Measurements from ENCODE around the gene PRMT5. TPM values are rescaled to one million over a fixed set of nuclear protein-coding genes. Genes with fewer than 3 reads are reported as not detected.

PRMT5 gene
- total and polyA plus RNA-seq, 10 donors, result 18.6 to 44.7 (median 35.9) TPM

DNA sequence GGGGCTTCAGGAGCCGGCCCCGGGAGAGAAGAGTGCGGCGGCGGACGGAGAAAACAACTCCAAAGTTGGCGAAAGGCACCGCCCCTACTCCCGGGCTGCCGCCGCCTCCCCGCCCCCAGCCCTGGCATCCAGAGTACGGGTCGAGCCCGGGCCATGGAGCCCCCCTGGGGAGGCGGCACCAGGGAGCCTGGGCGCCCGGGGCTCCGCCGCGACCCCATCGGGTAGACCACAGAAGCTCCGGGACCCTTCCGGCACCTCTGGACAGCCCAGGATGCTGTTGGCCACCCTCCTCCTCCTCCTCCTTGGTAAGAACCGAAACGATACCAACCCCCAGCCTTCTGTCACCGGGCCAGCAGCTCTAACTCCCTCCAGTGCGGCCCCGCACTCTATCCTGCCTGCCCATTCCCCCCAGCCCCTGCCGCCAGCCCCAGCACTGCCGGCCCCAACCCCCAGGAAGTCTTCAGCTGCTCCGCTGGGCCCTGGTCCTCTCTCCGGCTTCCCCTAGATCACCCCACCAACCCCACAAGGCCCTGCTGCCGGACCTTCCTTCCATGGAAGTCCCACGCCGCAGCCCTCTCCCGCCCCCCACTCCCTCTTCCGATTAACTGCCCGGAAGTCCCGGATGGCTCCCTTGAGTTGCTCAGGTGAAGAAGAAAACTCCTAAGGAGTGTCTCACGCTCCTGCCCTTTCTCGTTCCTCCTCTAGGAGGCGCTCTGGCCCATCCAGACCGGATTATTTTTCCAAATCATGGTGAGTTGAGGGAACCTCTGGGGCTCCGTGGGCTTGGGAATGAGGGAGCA lies 56.9 kb downstream of the PRMT5 start:
- H3K36me3 ChIP-seq, result peaks cover 9 to 44% (median 41%) of the 10 kb centered on the region in 6 donors
- H3K9me3 ChIP-seq, result no peaks in the 10 kb centered on the region
- TF ChIP-seq POLR2AphosphoS5 (IDR thresholded peaks at IDR 0.05) (peak in 1 of 3 donors; percentile 68), POLR2A (IDR thresholded peaks at IDR 0.05) (no peak)
- TF ChIP-seq, protein P1, sequence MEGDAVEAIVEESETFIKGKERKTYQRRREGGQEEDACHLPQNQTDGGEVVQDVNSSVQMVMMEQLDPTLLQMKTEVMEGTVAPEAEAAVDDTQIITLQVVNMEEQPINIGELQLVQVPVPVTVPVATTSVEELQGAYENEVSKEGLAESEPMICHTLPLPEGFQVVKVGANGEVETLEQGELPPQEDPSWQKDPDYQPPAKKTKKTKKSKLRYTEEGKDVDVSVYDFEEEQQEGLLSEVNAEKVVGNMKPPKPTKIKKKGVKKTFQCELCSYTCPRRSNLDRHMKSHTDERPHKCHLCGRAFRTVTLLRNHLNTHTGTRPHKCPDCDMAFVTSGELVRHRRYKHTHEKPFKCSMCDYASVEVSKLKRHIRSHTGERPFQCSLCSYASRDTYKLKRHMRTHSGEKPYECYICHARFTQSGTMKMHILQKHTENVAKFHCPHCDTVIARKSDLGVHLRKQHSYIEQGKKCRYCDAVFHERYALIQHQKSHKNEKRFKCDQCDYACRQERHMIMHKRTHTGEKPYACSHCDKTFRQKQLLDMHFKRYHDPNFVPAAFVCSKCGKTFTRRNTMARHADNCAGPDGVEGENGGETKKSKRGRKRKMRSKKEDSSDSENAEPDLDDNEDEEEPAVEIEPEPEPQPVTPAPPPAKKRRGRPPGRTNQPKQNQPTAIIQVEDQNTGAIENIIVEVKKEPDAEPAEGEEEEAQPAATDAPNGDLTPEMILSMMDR (IDR thresholded peaks at IDR 0.05 in 8 of 11, conservative IDR thresholded peaks at IDR 0.05 in 3 of 11), result peak; percentile 79 to 97 (median 92)
- H3K4me1 ChIP-seq, result peaks cover 24 to 72% (median 44%) of the 10 kb centered on the region in 6 donors
- no peaks in the 10 kb centered on the region for H3K27me3 ChIP-seq (replicated peaks in 1 of 7)
- peak overlapping the region; percentile 70 to 97 (median 90) for H3K4me3 ChIP-seq
- intact Hi-C loops (cut with DNase I; ENCODE audit: low total_unique reads), result no loop called here
- DNase-seq, result peak; percentile 90
- WGBS, 5 donors, result 0 to 1% (median 0%) methylated on average over 32 to 45 of the region's 45 CpGs
- peak overlapping the region; percentile 94 to 100 (median 100) for H3K27ac ChIP-seq

DNA sequence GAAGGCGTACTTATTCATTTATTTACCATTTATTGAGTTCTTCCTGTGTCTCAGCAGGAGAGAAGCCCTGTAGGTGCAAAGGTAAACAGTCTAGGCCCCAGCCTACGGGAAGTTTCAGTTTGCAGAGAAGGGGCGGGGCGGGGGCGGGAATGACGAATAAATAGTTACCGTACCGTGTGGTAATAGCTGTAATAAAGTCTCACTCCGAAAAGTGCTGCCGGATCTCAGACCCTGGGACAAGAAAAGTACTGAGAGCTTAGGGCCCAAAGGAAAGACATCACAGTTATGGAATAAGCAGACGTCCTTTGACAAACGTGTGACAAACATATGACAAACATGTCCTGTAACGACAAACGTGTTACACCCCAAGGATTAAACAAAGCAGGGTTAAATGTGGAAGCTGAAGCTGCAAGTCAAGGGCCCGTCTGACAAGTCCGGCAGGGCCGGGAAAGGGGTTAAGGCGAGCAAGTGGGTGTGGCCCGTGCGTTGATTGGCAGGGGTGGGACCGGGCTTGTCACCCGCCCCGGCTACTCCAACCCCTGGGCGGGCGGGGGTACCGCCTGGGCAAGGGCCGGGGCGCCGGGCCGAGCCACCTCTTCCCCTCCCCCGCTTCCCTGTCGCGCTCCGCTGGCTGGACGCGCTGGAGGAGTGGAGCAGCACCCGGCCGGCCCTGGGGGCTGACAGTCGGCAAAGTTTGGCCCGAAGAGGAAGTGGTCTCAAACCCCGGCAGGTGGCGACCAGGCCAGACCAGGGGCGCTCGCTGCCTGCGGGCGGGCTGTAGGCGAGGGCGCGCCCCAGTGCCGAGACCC lies 57.7 kb downstream of the PRMT5 start, which contains the start of gene LRP10:
TSS of gene LRP10 (plus strand) at position 517 of the 809 bp plus-strand sequence. CDS start 564 bp downstream, outside the sequence.
- Histone ChIP-seq H3K27me3 (replicated peaks in 1 of 7) (no peaks in the 10 kb centered on the region), H3K36me3 (peaks cover 6 to 36% (median 33%) of the 10 kb centered on the region in 6 donors), H3K4me3 (peak within 1 kb of the TSS; percentile 70 to 97 (median 90)), H3K27ac (peak within 1 kb of the TSS; percentile 94 to 100 (median 100)), H3K4me1 (peaks cover 24 to 66% (median 43%) of the 10 kb centered on the region in 6 donors), H3K9me3 (no peaks in the 10 kb centered on the region)
- TF ChIP-seq, protein P1 (IDR thresholded peaks at IDR 0.05 in 8 of 11, conservative IDR thresholded peaks at IDR 0.05 in 3 of 11), result no peak
- TF ChIP-seq POLR2AphosphoS5 (IDR thresholded peaks at IDR 0.05) (peak; percentile 88 to 95 (median 91)), POLR2A (IDR thresholded peaks at IDR 0.05) (peak; percentile 8 to 58 (median 44))
- intact Hi-C loops (cut with DNase I; ENCODE audit: low total_unique reads), result no loop called here
- WGBS, 5 donors, result 0 to 1% (median 0%) methylated on average over 40 to 50 of the region's 50 CpGs
- peak; percentile 99 for DNase-seq

DNA sequence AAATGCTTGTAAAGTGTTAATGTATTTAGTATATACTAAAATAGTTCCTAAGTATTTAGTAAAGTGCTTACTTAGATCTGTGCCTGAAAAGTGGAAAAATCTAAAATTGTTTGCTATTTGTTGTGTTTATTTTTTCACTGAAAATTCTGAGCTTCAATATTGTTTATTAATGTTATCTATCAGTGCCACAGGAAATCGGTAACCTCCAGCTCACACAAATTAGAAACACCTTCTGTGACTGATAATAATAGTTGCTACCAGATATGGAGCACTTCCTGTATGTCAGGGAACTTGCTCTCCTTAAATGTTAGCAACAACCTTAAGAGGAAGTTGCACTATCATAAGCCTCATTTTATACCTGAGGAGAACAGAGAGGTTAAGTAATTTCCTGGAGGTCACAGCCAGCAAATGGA lies 58.4 kb downstream of the PRMT5 start:
- DNase-seq, result no peak
- Histone ChIP-seq H3K36me3 (peaks cover 6 to 30% (median 27%) of the 10 kb centered on the region in 6 donors), H3K27me3 (replicated peaks in 1 of 7) (no peaks in the 10 kb centered on the region), H3K4me3 (peak overlapping the region; percentile 70 to 97 (median 90)), H3K27ac (peak overlapping the region; percentile 94 to 100 (median 100)), H3K4me1 (peaks cover 24 to 60% (median 41%) of the 10 kb centered on the region in 6 donors), H3K9me3 (no peaks in the 10 kb centered on the region)
- no peak for TF ChIP-seq POLR2A (IDR thresholded peaks at IDR 0.05)
- TF ChIP-seq POLR2AphosphoS5 (IDR thresholded peaks at IDR 0.05), result no peak
- TF ChIP-seq, protein P1 (IDR thresholded peaks at IDR 0.05 in 8 of 11, conservative IDR thresholded peaks at IDR 0.05 in 3 of 11), result no peak
- intact Hi-C loops (cut with DNase I; ENCODE audit: low total_unique reads), result no loop called here
- 3 to 9% (median 5%) methylated on average over 1 of the region's 1 CpG for WGBS, 5 donors

Other genes starting within 250 kb of the PRMT5 start
- gene OXA1L, start 162.7 kb downstream of the PRMT5 start, total RNA-seq, result 100 to 1,000 TPM in 6 of 7 donors, 10 to 100 TPM in 1; 88.6 to 133 (median 110) TPM
- 100 to 1,000 TPM in 1 of 3 donors, 10 to 100 TPM in 2; 73.5 to 110 (median 96.2) TPM for gene OXA1L, start 162.7 kb downstream of the PRMT5 start, polyA plus RNA-seq
- 100 to 1,000 TPM in 4 of 7 donors, 10 to 100 TPM in 3; 56.4 to 165 (median 112) TPM for gene SLC7A7, start 113.9 kb downstream of the PRMT5 start, total RNA-seq
- 10 to 100 TPM; 34.2 to 46.5 (median 35.3) TPM for gene SLC7A7, start 113.9 kb downstream of the PRMT5 start, polyA plus RNA-seq
- gene MRPL52, start 99.5 kb downstream of the PRMT5 start, total RNA-seq, result 100 to 1,000 TPM in 1 of 7 donors, 10 to 100 TPM in 6; 55.2 to 111 (median 62.8) TPM
- gene MRPL52, start 99.5 kb downstream of the PRMT5 start, polyA plus RNA-seq, result 100 to 1,000 TPM in 2 of 3 donors, 10 to 100 TPM in 1; 88.8 to 138 (median 137) TPM
- gene MMP14, start 92.8 kb downstream of the PRMT5 start, total RNA-seq, result 100 to 1,000 TPM in 1 of 7 donors, 10 to 100 TPM in 6; 42.6 to 126 (median 65.2) TPM
- 10 to 100 TPM in 2 of 3 donors, 1 to 10 TPM in 1; 6.6 to 30.8 (median 15.6) TPM for gene MMP14, start 92.8 kb downstream of the PRMT5 start, polyA plus RNA-seq
- gene LRP10, start 57.6 kb downstream of the PRMT5 start, total RNA-seq, result 100 to 1,000 TPM in 6 of 7 donors, 10 to 100 TPM in 1; 99.6 to 205 (median 110) TPM
- gene LRP10, start 57.6 kb downstream of the PRMT5 start, polyA plus RNA-seq, result 10 to 100 TPM in 1 of 3 donors, 1 to 10 TPM in 2; 7.9 to 22.3 (median 8.9) TPM
- gene REM2, start 46.2 kb downstream of the PRMT5 start, total RNA-seq, result 1 to 10 TPM; 1.4 to 5.8 (median 3.0) TPM
- gene REM2, start 46.2 kb downstream of the PRMT5 start, polyA plus RNA-seq, result 1 to 10 TPM; 2.2 to 5.2 (median 3.4) TPM
- gene RBM23, start 10.2 kb downstream of the PRMT5 start, total RNA-seq, result 100 to 1,000 TPM in 4 of 7 donors, 10 to 100 TPM in 3; 84.9 to 875 (median 103) TPM
- gene RBM23, start 10.2 kb downstream of the PRMT5 start, polyA plus RNA-seq, result 10 to 100 TPM; 19.0 to 40.3 (median 32.7) TPM
- 10 to 100 TPM; 37.7 to 83.5 (median 50.6) TPM for gene HAUS4, start 27.7 kb upstream of the PRMT5 start, total RNA-seq
- gene HAUS4, start 27.7 kb upstream of the PRMT5 start, polyA plus RNA-seq, result 10 to 100 TPM; 21.1 to 44.3 (median 31.5) TPM
- gene AJUBA, start 53.2 kb upstream of the PRMT5 start, total RNA-seq, result 10 to 100 TPM in 1 of 7 donors, 1 to 10 TPM in 6; 1.4 to 11.0 (median 5.3) TPM
- 1 to 10 TPM in 1 of 3 donors, under 1 TPM in 2; 0.63 to 2.1 (median 0.68) TPM for gene AJUBA, start 53.2 kb upstream of the PRMT5 start, polyA plus RNA-seq
- 10 to 100 TPM in 6 of 7 donors, 1 to 10 TPM in 1; 7.3 to 27.0 (median 11.3) TPM for gene C14orf93, start 80.8 kb upstream of the PRMT5 start, total RNA-seq
- 1 to 10 TPM; 7.5 to 8.8 (median 8.0) TPM for gene C14orf93, start 80.8 kb upstream of the PRMT5 start, polyA plus RNA-seq
- 10 to 100 TPM; 43.1 to 72.3 (median 55.1) TPM for gene PSMB5, start 105.5 kb upstream of the PRMT5 start, total RNA-seq
- gene PSMB5, start 105.5 kb upstream of the PRMT5 start, polyA plus RNA-seq, result 10 to 100 TPM; 36.5 to 80.1 (median 60.9) TPM
- not detected for gene PSMB11, start 112.8 kb upstream of the PRMT5 start, total RNA-seq
- under 1 TPM in 1 of 3 donors, not detected in 2; 0.03 TPM for gene PSMB11, start 112.8 kb upstream of the PRMT5 start, polyA plus RNA-seq
- gene CDH24, start 128.1 kb upstream of the PRMT5 start, total RNA-seq, result 1 to 10 TPM; 2.6 to 9.4 (median 6.5) TPM
- gene CDH24, start 128.1 kb upstream of the PRMT5 start, polyA plus RNA-seq, result 1 to 10 TPM; 1.3 to 6.3 (median 3.1) TPM
- gene ACIN1, start 165.8 kb upstream of the PRMT5 start, total RNA-seq, result 100 to 1,000 TPM; 148 to 228 (median 211) TPM
- gene ACIN1, start 165.8 kb upstream of the PRMT5 start, polyA plus RNA-seq, result 100 to 1,000 TPM in 2 of 3 donors, 10 to 100 TPM in 1; 59.2 to 126 (median 119) TPM
- 10 to 100 TPM; 34.3 to 43.2 (median 37.8) TPM for gene C14orf119, start 166.1 kb upstream of the PRMT5 start, total RNA-seq
- gene C14orf119, start 166.1 kb upstream of the PRMT5 start, polyA plus RNA-seq, result 10 to 100 TPM; 28.0 to 47.0 (median 40.2) TPM
- gene CIROP, start 175.6 kb upstream of the PRMT5 start, total RNA-seq, result not detected
- not detected for gene CIROP, start 175.6 kb upstream of the PRMT5 start, polyA plus RNA-seq
- gene CEBPE, start 189.9 kb upstream of the PRMT5 start, total RNA-seq, result 1 to 10 TPM in 4 of 7 donors, under 1 TPM in 3; 0.64 to 9.6 (median 1.6) TPM
- 1 to 10 TPM; 1.2 to 3.5 (median 1.3) TPM for gene CEBPE, start 189.9 kb upstream of the PRMT5 start, polyA plus RNA-seq

Data from spleen (tissue), 11 donors.